Muscle layer of colon (tissue), 2 donors: ENCODE data around the gene CTNS.
"Not testable (repeated sequence)": the region's sequence is repeated elsewhere in the genome, so short reads cannot be mapped to it uniquely, and the experiment has no call there.

Experiments used
- H3K27ac ChIP-seq: one replicate; pipeline ENCODE4 v1.7.0; 2013; ENCODE audit warnings: low read depth, mild to moderate bottlenecking, low read length, moderate library complexity
- H3K27me3 ChIP-seq, 2 donors: one replicate each; pipeline ENCODE4 v1.7.0; 2013; ENCODE audit warnings: low read length in 2 of 2, mild to moderate bottlenecking in 2 of 2; ENCODE audit not compliant: insufficient read depth in 2 of 2, control insufficient read depth in 1 of 2
- H3K36me3 ChIP-seq: one replicate; pipeline ENCODE4 v1.7.0; 2013; ENCODE audit warnings: mild to moderate bottlenecking, low read length; ENCODE audit not compliant: insufficient read depth
- H3K4me1 ChIP-seq: one replicate; pipeline ENCODE4 v1.7.0; 2013; ENCODE audit warnings: mild to moderate bottlenecking, low read length; ENCODE audit not compliant: insufficient read depth
- H3K4me3 ChIP-seq, 2 donors: one replicate each; pipeline ENCODE4 v1.7.0; 2013; ENCODE audit warnings: low read length in 2 of 2, low read depth in 1 of 2, mild to moderate bottlenecking in 1 of 2, moderate library complexity in 1 of 2
- H3K9ac ChIP-seq: one replicate; pipeline ENCODE4 v1.7.0; 2013; ENCODE audit warnings: low read length
- H3K9me3 ChIP-seq: one replicate; pipeline ENCODE4 v1.7.0; 2013; ENCODE audit warnings: mild to moderate bottlenecking, low read length
- donor health status: abdominal sarcoma.
- donor health status: Adenocarcinoma of cecum.

The CTNS gene

GRCh38 chr17:3691617-3692067, 55.1 kb downstream of the CTNS start:
- H3K27ac ChIP-seq, result no peak overlapping the region
- H3K4me3 ChIP-seq, result no peak overlapping the region
- no peak overlapping the region for H3K9ac ChIP-seq
- no peaks in the 10 kb centered on the region for H3K36me3 ChIP-seq
- no peaks in the 10 kb centered on the region for H3K9me3 ChIP-seq
- peaks cover 0 to 53% of the 10 kb centered on the region in 2 donors for H3K27me3 ChIP-seq
- no peaks in the 10 kb centered on the region for H3K4me1 ChIP-seq

DNA sequence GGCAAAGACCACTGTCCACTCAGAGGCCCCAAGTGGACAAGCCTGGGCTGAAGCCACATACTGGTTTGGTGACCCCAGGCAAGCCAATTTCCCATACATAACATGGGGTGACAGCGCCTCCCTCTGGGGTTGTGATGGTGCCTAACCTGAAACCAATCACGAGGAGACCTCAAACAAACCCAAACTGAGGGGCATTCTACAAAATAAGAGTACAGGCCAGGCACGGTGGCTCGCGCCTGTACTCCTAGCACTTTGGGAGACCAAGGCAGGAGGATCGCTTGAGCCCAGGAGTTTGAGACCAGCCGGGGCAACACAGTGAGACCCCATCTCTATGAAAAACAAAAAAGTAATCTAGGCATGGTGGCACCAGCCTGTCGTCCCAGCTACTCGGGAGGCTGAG, 55.8 kb downstream of the CTNS start:
- peaks cover 0 to 54% of the 10 kb centered on the region in 2 donors for H3K27me3 ChIP-seq
- no peak overlapping the region for H3K4me3 ChIP-seq
- H3K36me3 ChIP-seq, result no peaks in the 10 kb centered on the region
- no peak overlapping the region for H3K27ac ChIP-seq
- no peaks in the 10 kb centered on the region for H3K9me3 ChIP-seq
- no peaks in the 10 kb centered on the region for H3K4me1 ChIP-seq
- no peak overlapping the region for H3K9ac ChIP-seq

- no peaks in the 10 kb centered on the region for H3K36me3 ChIP-seq
- no peaks in the 10 kb centered on the region for H3K4me1 ChIP-seq
- no peak overlapping the region for H3K4me3 ChIP-seq
- peaks cover 2% of the 10 kb centered on the region for H3K9me3 ChIP-seq
- H3K27me3 ChIP-seq, result peaks cover 0 to 54% of the 10 kb centered on the region in 2 donors
- H3K27ac ChIP-seq, result no peak overlapping the region
- H3K9ac ChIP-seq, result no peak overlapping the region
Observed at GRCh38 chr17:3693141-3693540, 56.6 kb downstream of the CTNS start.

GRCh38 chr17:3693829-3694231, 57.3 kb downstream of the CTNS start:
- Histone ChIP-seq H3K9me3 (peaks cover 5% of the 10 kb centered on the region), H3K27ac (no peak overlapping the region), H3K9ac (no peak overlapping the region), H3K27me3 (peaks cover 0 to 54% of the 10 kb centered on the region in 2 donors), H3K4me3 (no peak overlapping the region), H3K36me3 (no peaks in the 10 kb centered on the region), H3K4me1 (no peaks in the 10 kb centered on the region)

- peaks cover 5% of the 10 kb centered on the region for H3K9me3 ChIP-seq
- H3K27ac ChIP-seq, result no peak overlapping the region
- peak overlapping the region; percentile 32 to 38 for H3K4me3 ChIP-seq
- H3K4me1 ChIP-seq, result no peaks in the 10 kb centered on the region
- H3K9ac ChIP-seq, result no peak overlapping the region
- no peaks in the 10 kb centered on the region for H3K36me3 ChIP-seq
- peaks cover 0 to 52% of the 10 kb centered on the region in 2 donors for H3K27me3 ChIP-seq
Observed at GRCh38 chr17:3695129-3695722, 58.7 kb downstream of the CTNS start.

- no peak within 1 kb of the TSS for H3K27ac ChIP-seq
- H3K36me3 ChIP-seq, result no peaks in the 10 kb centered on the region
- H3K4me3 ChIP-seq, result peak within 1 kb of the TSS; percentile 32 to 38
- no peaks in the 10 kb centered on the region for H3K4me1 ChIP-seq
- peaks cover 0 to 46% of the 10 kb centered on the region in 2 donors for H3K27me3 ChIP-seq
- H3K9ac ChIP-seq, result no peak within 1 kb of the TSS
- peaks cover 5% of the 10 kb centered on the region for H3K9me3 ChIP-seq
Observed at GRCh38 chr17:3695723-3696411, 59.3 kb downstream of the CTNS start, which contains the start of gene P2RX5. Gene P2RX5, minus strand, starts transcription at chr17:3696155. Its CDS starts 150 bp downstream, at chr17:3696005.

DNA sequence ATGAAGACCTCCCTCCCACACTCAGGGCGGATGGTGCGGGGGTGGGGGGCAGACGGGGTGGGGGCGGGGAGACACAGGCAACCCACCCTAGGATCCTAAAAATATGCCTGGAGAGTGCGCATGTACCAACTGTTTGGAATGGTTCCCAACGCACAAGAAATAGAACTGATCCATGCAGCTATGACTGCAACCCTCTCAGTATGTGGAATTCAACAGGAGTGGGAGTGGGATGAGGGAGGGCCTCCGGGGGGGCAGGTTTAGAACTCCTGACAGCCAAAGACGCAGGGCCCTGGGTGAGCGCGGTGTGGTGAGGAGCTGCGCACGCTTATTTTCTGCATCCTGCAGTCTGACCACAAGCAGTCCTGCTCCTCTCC, 60.5 kb downstream of the CTNS start:
- H3K4me1 ChIP-seq, result no peaks in the 10 kb centered on the region
- no peak overlapping the region for H3K9ac ChIP-seq
- no peak overlapping the region for H3K4me3 ChIP-seq
- peaks cover 0 to 36% of the 10 kb centered on the region in 2 donors for H3K27me3 ChIP-seq
- peaks cover 5% of the 10 kb centered on the region for H3K9me3 ChIP-seq
- no peaks in the 10 kb centered on the region for H3K36me3 ChIP-seq
- H3K27ac ChIP-seq, result no peak overlapping the region

DNA sequence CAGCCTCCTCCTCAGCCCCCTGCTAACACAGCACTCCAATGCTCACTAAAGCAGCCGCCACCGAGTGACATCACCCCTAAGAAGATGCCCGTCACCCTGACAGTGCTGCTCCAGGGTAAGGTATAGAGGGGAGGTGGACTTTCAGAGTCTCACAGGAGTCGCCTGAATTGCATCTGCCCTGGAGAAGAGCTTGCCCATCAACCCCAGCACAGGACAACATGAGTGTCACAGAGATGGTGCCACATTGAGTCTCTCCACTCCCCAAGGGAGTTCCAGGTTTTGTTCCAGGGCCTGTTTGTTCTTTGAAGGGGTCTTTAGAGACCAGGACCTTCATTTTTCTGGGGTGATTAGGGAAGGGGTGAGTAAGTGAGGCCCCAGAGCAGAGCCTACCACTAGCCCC, 61.6 kb downstream of the CTNS start:
- Histone ChIP-seq H3K27me3 (peaks cover 0 to 31% of the 10 kb centered on the region in 2 donors), H3K9me3 (peaks cover 5% of the 10 kb centered on the region), H3K4me3 (no peak overlapping the region), H3K27ac (no peak overlapping the region), H3K36me3 (no peaks in the 10 kb centered on the region), H3K4me1 (no peaks in the 10 kb centered on the region), H3K9ac (no peak overlapping the region)

DNA sequence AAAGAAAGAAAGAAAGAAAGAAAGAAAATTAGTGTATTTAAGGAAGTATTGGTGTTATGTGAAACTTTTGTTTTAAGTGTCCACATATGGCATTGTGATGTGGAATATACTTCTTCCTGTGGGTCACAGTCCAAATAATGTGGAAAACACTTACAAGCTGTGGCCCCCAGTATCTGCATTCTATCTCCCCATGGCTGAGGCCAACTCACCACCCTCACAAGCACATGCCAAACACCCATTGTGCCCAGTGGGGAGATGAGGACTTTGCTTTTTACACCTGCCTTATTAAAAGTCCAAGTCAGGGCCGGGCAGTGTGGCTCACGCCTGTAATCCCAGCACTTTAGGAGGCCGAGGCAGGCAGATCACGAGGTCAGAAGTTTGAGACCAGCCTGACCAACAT, 63.4 kb downstream of the CTNS start:
- Histone ChIP-seq H3K9ac (no peak overlapping the region), H3K4me1 (no peaks in the 10 kb centered on the region), H3K36me3 (no peaks in the 10 kb centered on the region), H3K9me3 (peaks cover 5% of the 10 kb centered on the region), H3K27me3 (peaks cover 0 to 18% of the 10 kb centered on the region in 2 donors), H3K27ac (no peak overlapping the region), H3K4me3 (no peak overlapping the region)

GRCh38 chr17:3702041-3702539, 65.5 kb downstream of the CTNS start:
- not testable (repeated sequence) for H3K4me3 ChIP-seq, H3K36me3 ChIP-seq, H3K27me3 ChIP-seq, H3K9me3 ChIP-seq, H3K4me1 ChIP-seq, H3K9ac ChIP-seq, H3K27ac ChIP-seq

- H3K27me3 ChIP-seq, result no peaks in the 10 kb centered on the region
- H3K4me1 ChIP-seq, result no peaks in the 10 kb centered on the region
- H3K9ac ChIP-seq, result no peak overlapping the region
- no peaks in the 10 kb centered on the region for H3K9me3 ChIP-seq
- no peak overlapping the region for H3K27ac ChIP-seq
- no peak overlapping the region for H3K4me3 ChIP-seq
- H3K36me3 ChIP-seq, result no peaks in the 10 kb centered on the region
Observed at GRCh38 chr17:3704931-3705717, 68.6 kb downstream of the CTNS start.
